ENCODE data around the gene SHCBP1. TPM values are rescaled to one million over a fixed set of nuclear protein-coding genes. Genes with fewer than 3 reads are reported as not detected.

SHCBP1 gene, protein sequence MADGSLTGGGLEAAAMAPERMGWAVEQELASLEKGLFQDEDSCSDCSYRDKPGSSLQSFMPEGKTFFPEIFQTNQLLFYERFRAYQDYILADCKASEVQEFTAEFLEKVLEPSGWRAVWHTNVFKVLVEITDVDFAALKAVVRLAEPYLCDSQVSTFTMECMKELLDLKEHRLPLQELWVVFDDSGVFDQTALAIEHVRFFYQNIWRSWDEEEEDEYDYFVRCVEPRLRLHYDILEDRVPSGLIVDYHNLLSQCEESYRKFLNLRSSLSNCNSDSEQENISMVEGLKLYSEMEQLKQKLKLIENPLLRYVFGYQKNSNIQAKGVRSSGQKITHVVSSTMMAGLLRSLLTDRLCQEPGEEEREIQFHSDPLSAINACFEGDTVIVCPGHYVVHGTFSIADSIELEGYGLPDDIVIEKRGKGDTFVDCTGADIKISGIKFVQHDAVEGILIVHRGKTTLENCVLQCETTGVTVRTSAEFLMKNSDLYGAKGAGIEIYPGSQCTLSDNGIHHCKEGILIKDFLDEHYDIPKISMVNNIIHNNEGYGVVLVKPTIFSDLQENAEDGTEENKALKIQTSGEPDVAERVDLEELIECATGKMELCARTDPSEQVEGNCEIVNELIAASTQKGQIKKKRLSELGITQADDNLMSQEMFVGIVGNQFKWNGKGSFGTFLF
- 26.4 TPM for polyA plus RNA-seq (2012; ENCODE audit: missing spikeins)

DNA sequence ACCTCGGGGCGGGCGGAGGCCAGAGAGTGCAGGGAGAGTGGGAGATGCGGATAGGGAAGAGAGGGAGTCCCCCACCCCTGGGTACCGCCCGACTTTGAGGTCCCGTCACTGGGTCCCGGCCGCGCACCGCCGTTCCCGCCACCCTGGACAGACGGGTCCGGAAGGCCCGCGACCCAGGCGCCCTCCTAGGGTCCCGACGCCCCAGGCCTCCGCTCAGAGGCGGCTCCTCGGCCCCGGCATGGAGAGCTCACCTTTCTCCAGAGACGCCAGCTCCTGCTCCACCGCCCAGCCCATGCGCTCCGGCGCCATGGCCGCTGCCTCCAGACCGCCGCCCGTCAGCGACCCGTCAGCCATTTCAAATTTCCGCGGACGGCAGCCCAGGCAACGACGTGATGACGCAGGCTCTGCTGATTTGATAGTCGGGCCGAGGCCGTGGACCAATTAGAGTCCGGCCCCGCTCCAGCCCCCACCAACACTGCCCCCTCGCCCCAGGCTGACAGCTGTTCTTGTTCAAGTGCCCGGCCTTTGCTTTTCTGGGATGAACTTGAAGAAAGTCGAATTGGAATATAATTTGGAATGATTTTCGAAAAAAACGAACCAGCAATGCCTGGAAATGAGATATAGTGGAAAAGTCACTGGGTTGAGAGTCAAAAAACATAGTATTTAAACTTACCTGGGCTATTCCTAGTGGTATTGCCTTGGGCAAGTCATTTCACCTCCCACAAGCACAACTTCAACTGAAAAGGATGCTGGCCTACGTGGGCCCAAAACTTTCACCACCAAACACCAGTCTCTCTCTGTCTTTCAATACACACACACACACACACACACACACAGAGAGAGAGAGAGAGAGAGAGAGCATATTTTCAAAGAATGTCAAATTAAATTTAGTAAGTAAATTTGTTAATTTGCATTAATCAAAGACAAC is at the start of gene SHCBP1:
Gene SHCBP1 (minus strand): TSS at position 374 of the 928 bp plus-strand sequence. CDS start 20 bp downstream, at position 354.
- peak; percentile 78 for DNase-seq (ENCODE audit: insufficient read length)
- TF ChIP-seq TAF1 (IDR thresholded peaks at IDR 0.05; ENCODE audit: borderline replicate concordance, low read depth, low read length) (peak; percentile 58; the same call in 1 of the 2 replicates), POLR2AphosphoS5 (IDR thresholded peaks at IDR 0.05; ENCODE audit: low read depth, low read length) (peak; percentile 62), POLR2A (IDR thresholded peaks at IDR 0.05; ENCODE audit: low read depth, low read length) (peak; percentile 85; the same call in 1 of the 2 replicates)
- FAIRE-seq: peak; percentile 94

DNA sequence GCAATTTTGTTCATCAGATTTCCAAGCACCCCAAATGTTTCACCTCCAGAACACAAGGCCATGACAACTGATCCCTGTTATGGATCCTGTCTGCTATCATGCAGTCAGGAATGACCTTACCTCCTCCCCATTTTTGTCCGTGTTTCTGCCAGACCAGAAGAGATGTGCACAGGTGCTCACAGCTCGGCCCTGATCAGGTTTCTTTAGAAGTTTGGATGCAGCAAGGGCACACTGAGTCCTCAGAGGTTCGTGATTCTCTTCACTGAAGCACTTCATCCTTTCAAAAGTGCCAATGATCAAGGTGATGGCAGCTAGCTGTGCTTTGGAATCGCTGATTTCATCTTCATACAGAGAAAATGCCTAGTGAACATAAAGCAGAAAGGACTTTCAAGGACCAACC is 40.9 kb upstream of the SHCBP1 start:
- no peak for DNase-seq (ENCODE audit: insufficient read length)
- no peak for FAIRE-seq
- no peak for TF ChIP-seq POLR2AphosphoS5 (IDR thresholded peaks at IDR 0.05; ENCODE audit: low read depth, low read length)

DNA sequence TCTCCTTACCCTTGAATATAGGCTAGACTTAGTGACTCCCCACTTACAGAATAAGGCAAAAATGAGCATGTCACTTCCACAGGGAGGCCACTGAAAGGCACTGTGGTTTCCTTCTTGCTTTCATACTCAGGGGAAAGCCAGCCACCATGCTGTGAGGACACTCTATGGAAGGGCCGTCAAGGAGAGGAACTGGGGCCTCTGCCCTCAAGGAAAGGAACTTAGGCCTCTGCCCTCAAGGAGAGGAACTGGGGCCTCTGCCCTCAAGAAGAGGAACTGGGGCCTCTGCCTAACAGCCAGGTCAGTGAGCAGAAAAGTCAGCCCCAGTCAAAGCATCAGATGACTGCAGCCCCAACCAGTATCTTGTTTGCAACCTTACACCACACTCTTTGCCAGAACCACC is 37.7 kb upstream of the SHCBP1 start:
- peak; percentile 31 for DNase-seq (ENCODE audit: insufficient read length)
- FAIRE-seq: peak; percentile 92
- 0 out of 2 replicates have a peak, but pooled peaks have one; percentile 19 for TF ChIP-seq TAF1 (IDR thresholded peaks at IDR 0.05; ENCODE audit: borderline replicate concordance, low read depth, low read length)
- TF ChIP-seq POLR2A (IDR thresholded peaks at IDR 0.05; ENCODE audit: low read depth, low read length): 0 out of 2 replicates have a peak, but pooled peaks have one; percentile 24
- TF ChIP-seq POLR2AphosphoS5 (IDR thresholded peaks at IDR 0.05; ENCODE audit: low read depth, low read length): peak; percentile 41; the same call in 1 of the 2 replicates

DNA sequence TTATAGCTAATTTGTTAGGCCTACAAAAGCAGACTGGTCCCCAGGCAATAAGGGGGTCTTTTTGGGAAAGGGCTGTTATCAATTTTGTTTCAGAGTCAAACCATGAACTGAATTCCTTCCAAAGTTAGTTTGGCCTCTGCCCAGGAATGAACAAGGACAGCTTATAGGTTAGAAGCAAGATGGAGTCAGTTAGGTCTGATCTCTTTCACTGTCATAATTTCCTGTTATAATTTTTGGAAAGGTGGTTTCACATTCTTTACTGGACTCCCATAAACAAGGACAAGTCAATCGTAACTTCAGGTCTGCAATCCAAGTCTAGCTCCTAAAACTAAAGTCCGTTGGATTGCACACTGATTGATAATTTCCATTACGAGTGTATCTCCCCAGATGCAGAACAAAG is 30.1 kb upstream of the SHCBP1 start:
- FAIRE-seq: no peak
- DNase-seq (ENCODE audit: insufficient read length): no peak
- TF ChIP-seq TAF1 (IDR thresholded peaks at IDR 0.05; ENCODE audit: borderline replicate concordance, low read depth, low read length) (no peak), POLR2A (IDR thresholded peaks at IDR 0.05; ENCODE audit: low read depth, low read length) (no peak)

DNA sequence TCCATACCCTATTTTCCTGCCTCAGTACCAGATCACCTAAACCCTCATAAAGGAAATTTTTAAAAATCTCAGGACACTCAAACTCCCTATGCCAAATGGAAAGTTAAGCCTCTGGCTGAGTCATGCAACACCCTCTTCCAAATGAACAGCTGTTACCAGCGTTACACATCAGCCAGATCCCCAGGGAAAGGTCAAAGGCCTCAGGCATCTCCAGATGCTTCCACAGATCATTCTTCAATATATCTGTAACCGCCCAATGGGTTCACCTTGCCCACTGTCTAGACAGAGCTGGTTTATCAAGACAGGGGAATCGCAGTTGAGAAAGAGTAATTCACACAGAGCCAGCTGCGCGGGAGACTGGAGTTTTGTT is 29.1 kb upstream of the SHCBP1 start:
- DNase-seq (ENCODE audit: insufficient read length) (no peak), FAIRE-seq (no peak)
- TF ChIP-seq POLR2A (IDR thresholded peaks at IDR 0.05; ENCODE audit: low read depth, low read length): no peak

DNA sequence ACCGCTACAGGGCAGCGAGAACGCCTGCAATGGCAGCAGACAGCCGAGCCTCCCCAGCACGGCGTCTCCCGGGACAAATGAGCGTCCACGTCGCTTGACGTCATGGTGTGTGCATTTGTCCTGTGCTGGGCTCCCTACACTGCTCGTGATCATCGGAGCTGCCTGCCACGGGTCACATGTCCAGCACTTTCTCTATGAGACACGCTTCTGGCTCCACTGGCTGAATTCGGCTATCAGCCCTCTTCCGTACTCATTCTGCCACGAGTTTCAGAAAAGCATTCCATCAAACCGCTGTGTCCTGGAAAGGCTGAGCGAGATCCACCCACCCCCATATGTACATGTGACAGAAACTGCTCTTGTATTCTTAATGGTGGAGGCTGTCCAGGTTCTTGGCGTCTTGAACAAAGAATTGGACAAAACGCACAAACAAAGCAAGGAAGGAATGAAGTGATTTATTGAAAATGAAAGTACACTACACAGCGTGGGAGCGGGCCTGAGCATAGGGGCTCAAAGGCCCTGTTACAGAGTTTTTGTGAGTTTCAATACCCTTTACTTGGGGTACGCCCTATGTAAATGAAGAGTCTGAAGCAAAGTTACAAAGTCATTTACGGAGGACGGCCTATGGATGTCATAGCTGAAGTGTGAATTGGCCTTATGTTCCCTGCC is 28.5 kb upstream of the SHCBP1 start:
- DNase-seq (ENCODE audit: insufficient read length): no peak
- TF ChIP-seq POLR2AphosphoS5 (IDR thresholded peaks at IDR 0.05; ENCODE audit: low read depth, low read length) (no peak), TAF1 (IDR thresholded peaks at IDR 0.05; ENCODE audit: borderline replicate concordance, low read depth, low read length) (no peak), POLR2A (IDR thresholded peaks at IDR 0.05; ENCODE audit: low read depth, low read length) (no peak)
- no peak for FAIRE-seq

DNA sequence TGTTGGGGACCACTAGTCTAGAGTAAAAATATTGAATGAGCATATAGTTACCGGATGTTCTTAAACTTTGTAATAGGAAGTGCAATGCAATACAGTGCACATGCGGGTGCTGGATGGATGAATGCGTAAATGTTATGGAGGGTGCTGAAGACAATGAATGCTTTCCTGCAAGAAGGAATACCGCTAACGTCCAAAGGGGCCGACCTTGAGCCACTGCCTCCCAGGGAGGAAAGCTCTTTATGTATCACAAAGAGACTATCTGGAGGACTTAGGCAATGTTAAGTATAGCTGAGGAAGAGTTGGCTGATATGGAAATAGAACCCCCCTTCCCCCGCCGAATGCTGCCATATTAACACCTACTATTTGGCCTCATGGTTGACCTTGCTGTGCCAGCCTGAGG is 27.5 kb upstream of the SHCBP1 start:
- no peak for TF ChIP-seq POLR2AphosphoS5 (IDR thresholded peaks at IDR 0.05; ENCODE audit: low read depth, low read length)
- TF ChIP-seq TAF1 (IDR thresholded peaks at IDR 0.05; ENCODE audit: borderline replicate concordance, low read depth, low read length): no peak
- no peak for TF ChIP-seq POLR2A (IDR thresholded peaks at IDR 0.05; ENCODE audit: low read depth, low read length)
- FAIRE-seq: no peak
- DNase-seq (ENCODE audit: insufficient read length): no peak

DNA sequence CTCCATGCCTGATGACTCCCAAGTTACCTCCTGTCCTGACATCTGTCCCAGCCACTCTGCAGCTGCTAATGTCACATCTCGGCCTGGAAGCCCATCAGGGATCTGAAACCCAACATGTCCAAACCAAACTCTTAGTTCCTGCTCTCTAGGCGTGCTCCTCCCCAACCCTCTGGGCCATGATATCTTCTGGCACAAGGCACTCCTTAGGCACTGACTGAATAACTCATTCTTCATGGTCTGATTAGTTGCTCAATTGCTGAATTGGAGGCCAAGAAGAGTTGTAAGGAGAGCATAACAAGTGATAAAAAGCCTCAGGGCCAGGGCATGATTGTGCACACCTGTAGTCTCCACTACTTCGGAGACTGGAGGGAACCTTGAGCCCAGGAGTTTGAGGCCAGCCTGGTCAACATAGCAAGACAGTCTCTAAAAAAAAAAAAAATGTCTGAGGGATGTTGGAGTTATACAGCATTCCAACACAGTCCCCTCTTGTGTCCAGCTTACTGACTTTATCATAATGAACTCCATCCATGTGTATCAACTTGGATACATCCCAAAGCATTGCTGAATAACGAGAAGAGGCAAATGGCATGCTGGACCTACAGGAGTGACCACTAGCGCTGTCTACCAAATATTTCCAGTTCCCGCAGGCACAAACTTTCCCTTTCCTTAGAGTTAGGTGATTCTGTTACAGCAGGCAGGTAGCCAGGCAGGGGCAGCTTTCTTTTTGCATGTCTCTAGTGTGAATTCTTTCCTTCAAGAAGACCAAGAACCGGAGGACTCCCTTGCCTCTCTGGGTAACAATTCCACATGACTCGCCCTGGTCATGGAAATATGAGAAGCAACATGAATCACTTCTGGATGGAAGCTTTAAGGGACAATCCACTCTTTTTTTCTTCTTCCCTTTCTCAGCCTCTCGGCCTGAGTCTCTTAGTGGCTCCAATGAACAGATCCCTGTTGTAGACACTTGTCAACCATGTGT is 18.1 kb upstream of the SHCBP1 start:
- TF ChIP-seq POLR2AphosphoS5 (IDR thresholded peaks at IDR 0.05; ENCODE audit: low read depth, low read length): no peak
- no peak for TF ChIP-seq POLR2A (IDR thresholded peaks at IDR 0.05; ENCODE audit: low read depth, low read length)
- no peak for TF ChIP-seq TAF1 (IDR thresholded peaks at IDR 0.05; ENCODE audit: borderline replicate concordance, low read depth, low read length)
- DNase-seq (ENCODE audit: insufficient read length) (no peak), FAIRE-seq (no peak)

DNA sequence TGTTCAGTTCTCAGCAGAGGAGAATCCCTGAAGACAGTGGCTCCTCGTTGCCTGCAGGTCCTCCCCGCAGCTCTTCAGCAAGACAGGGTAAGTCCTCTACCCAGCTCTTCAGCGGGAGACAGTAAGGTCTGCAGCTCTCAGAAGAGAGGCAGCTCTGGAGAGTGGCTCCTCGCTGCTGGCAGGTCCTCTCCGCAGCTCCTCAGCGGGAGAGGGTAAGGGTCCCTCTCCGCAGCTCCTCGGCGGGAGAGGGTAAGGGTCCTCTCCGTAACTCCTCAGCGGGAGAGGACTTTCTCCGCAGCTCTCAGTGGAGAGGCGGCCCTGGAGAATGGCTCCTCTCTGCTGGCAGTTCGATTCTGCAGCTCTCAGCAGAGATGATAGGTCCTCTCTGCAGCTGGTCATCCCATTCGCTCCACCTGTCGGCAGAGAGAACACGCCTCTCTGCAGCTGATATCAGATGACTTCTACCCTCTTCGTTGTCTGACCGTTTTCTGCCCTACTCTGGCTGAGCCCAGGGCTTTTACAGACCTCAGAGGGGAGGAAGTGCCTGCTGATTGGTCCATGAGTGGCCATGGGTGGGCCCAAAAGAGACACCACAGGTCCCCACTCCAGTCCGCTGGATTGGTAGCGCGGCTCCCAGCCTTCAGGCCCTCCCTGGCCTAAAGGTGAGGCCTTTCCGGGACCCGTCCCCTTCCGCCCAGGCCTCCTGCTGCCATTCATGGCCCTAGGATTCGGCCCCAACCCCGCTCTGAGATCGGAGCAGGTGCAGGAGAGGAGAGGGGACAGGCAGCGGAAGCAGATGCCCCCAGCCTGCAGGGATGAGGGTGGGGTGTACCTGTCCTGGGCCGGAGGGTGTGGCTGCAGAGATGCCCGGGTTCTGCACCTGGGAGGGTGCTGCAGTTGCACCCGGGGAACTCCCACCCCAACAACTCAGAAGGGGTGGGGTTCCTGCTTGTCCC is 11.9 kb upstream of the SHCBP1 start:
- FAIRE-seq (no peak), DNase-seq (ENCODE audit: insufficient read length) (no peak)

More for the DNA sequence above, 11.9 kb upstream of the SHCBP1 start:
- no peak for TF ChIP-seq POLR2AphosphoS5 (IDR thresholded peaks at IDR 0.05; ENCODE audit: low read depth, low read length)
- no peak for TF ChIP-seq POLR2A (IDR thresholded peaks at IDR 0.05; ENCODE audit: low read depth, low read length)
- TF ChIP-seq TAF1 (IDR thresholded peaks at IDR 0.05; ENCODE audit: borderline replicate concordance, low read depth, low read length): no peak
